Epithelial cell of esophagus (primary cell): ENCODE measurements around the gene EFEMP1.

Experiments
- DNase-seq: peaks from one replicate; pipeline ENCODE4 v3.0.0; 2010; ENCODE audit warnings: low read depth
- H3K4me3 ChIP-seq: 2 replicates; pipeline ENCODE4 v1.5.1; 2011; ENCODE audit warnings: mild to moderate bottlenecking, low read length, control low read depth
- CTCF ChIP-seq: IDR thresholded peaks from 2 replicates; pipeline ENCODE4 v1.5.1; 2011; ENCODE audit warnings: low read depth, mild to moderate bottlenecking, low read length, control low read depth, inconsistent platforms; ENCODE audit not compliant: insufficient read depth; ENCODE audit errors: missing control alignments

The EFEMP1 gene

DNA sequence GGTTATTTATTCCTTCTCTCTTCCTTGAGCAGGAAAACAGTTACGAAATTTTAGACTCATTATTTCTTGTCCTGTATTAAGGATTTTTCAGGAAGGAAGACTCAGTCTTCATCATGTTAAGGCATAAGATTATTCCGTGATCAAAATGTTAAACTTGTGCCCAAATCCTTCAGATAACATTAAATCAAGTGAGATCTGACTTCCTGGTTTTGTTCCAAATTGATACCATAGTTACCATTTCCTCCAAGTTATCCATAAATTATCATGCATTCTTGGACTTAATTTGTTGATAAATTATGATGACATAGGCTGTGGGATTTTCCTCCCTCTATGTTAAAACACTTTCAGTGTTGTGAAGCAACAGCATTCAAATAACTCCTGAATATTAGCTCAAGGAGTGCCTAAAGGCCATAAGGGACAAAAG, 31.9 kb downstream of the EFEMP1 start:
- TF ChIP-seq CTCF, result no peak
- DNase-seq, result no peak

DNA sequence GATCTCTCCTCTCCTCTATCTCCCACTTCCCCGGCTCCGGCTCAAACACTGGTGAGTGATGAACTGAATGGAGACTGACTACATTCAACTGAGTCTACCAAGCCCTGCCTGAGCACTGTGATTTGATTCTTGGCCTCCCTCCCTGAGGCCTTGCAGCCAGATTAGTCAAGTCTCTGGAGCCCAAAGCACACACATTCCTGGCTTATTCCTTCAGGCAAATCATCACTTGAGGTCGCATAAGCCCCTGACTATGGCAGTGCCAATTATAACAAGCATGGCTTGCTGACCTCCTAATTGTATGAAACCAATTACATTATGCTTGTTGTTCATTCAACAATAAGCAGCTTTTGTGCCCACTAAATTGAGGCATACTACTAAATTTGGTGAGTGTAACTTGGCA, 34.6 kb downstream of the EFEMP1 start:
- peak; percentile 50 for DNase-seq
- no peak for TF ChIP-seq CTCF
- H3K4me3 ChIP-seq, result no peak overlapping the region

More for the DNA sequence above, 31.9 kb downstream of the EFEMP1 start:
- no peak overlapping the region for H3K4me3 ChIP-seq

- no peak for TF ChIP-seq CTCF
- no peak overlapping the region for H3K4me3 ChIP-seq
- peak; percentile 90 for DNase-seq
Measured at GRCh38 chr2:55887901-55888624, 35.5 kb downstream of the EFEMP1 start.

DNA sequence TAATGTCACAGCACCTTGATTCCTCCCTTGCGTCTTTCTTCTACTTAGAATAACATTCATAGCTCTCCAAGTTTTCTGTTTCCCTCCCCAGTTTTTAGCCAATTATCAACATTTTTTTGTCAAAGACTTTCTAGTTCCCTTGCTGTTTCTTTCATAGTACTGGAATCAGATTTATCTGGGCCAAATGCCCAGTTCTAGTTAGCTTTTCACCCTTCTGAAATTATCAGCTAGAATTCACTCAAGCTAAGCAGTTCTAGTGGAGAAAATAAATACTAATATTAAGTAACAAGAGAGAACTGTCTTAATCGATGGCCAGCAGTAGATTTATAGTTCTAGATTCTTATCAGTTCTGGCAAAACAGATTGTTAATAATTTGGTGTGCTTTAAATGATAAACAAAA, 36.2 kb downstream of the EFEMP1 start:
- TF ChIP-seq CTCF, result no peak
- H3K4me3 ChIP-seq, result no peak overlapping the region
- no peak for DNase-seq

DNA sequence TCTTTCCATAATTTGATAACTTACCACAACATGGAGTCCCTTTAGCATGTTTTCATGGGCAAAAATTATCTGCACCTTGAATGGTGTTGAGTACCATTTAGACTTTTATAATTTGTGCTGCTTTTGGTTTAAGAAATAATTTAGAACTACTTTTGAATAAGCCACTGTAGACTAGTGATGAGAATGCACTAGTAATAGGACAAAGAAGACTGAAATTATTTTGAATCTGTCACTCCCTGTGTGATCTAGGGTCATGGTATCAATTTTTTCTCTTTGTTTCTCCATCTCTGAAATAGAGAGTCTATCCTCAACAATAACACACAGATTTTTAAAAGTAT, 37.7 kb downstream of the EFEMP1 start:
- no peak for DNase-seq
- TF ChIP-seq CTCF, result no peak
- H3K4me3 ChIP-seq, result no peak overlapping the region

DNA sequence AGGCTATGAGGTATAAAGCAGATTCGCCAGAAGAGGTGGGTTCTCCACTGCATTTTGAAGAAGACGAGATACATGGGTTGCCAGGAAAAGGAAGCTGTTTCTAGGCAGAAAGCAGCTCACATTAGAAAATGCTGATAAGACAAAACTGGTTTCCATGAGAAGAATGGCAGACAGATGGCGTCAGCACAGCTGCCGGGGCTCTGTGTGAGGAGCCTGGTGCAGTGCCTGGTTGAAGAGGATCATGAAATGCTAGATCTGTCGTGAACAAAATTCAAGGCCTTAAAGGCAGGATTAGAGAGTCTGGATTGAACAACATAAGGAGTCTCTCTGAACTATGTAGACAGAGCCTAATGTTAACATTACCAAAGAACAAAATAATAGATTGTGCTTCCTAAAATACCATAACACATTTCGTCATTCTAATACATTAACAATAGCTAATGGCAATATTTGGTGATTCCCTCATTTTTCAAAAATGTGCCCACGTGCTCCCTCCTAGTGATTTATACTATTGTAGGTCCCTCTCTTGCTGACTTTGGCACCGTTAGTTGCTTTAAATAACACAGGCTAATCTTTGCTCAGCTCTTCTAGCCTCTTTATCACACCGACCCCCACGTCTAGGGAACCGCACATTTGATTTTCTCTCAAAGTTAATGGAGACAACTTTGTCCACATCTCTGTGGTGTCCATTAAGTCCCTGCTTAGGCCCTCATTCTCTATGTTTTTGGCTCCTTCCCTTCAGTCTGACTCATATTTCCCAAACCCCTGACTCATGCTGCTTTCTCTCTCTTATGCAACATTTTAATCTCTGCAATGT, 38.2 kb downstream of the EFEMP1 start:
- peak; percentile 87 for DNase-seq
- H3K4me3 ChIP-seq, result no peak overlapping the region
- no peak for TF ChIP-seq CTCF
